Activated CD4-positive, alpha-beta T cell treated with anti-CD3 and anti-CD28 coated beads, Interleukin-2, amount 50 U/mL, for 1 hour (primary cell): ENCODE data around the gene STARD13.
"Not testable (repeated sequence)": the region's sequence is repeated elsewhere in the genome, so short reads cannot be mapped to it uniquely, and the experiment has no call there.

Source experiments
- DNase-seq: peaks from one replicate; pipeline ENCODE4 v3.0.0-alpha.2; 2020

The STARD13 gene

DNA sequence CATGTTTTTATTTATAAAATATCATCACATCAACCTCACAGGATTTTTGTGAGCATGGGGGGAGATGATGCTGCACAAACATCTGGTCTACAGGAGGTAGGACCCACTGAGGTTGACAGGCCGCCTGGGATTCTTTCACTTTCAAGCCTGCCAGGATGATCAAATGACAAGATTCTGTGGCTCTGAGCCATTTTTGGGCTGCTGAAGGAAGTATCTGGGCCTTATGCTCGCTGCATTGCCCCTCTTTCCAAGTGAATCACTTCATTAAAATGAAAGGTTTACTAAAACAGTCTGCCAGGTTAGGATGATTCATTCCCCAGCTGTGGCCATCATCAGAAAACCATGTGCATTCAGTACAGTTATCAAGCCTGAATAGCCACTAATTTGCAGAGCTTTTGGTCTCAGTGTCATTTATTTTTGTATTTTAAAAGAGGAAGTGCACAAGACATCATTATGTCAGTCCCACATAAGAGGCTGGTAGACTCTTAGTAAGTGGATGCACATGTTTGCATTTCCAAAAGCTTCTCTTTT is 34.4 kb downstream of the STARD13 start:
- no peak for DNase-seq

- DNase-seq = no peak
These were observed 34.9 kb downstream of the STARD13 start for GRCh38 chr13:33250609-33251008.

- DNase-seq = no peak
These were observed 35.7 kb downstream of the STARD13 start for GRCh38 chr13:33249894-33250293.

DNA sequence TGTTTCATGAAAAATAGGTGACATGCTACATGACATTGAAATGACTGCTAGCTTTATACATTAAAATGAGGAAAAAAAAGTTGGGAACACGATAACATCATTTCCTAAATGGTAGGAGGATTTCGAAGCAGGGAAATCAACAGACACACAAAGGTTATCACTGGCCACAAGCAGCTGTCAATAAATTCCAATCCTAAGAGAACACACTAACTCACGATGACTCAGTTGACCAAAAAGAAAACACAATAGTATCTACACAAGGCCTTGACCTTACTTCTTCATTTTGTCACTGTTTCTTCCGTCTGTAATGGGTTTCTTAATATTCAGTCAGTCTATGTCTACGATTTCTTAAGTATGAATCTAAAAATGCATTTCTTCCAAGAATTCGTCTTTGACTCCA is 36.5 kb downstream of the STARD13 start:
- no peak for DNase-seq

- no peak for DNase-seq
These were observed 39.9 kb downstream of the STARD13 start for GRCh38 chr13:33245505-33246158.

GRCh38 chr13:33244907-33245287 is 40.7 kb downstream of the STARD13 start:
- DNase-seq = no peak

DNA sequence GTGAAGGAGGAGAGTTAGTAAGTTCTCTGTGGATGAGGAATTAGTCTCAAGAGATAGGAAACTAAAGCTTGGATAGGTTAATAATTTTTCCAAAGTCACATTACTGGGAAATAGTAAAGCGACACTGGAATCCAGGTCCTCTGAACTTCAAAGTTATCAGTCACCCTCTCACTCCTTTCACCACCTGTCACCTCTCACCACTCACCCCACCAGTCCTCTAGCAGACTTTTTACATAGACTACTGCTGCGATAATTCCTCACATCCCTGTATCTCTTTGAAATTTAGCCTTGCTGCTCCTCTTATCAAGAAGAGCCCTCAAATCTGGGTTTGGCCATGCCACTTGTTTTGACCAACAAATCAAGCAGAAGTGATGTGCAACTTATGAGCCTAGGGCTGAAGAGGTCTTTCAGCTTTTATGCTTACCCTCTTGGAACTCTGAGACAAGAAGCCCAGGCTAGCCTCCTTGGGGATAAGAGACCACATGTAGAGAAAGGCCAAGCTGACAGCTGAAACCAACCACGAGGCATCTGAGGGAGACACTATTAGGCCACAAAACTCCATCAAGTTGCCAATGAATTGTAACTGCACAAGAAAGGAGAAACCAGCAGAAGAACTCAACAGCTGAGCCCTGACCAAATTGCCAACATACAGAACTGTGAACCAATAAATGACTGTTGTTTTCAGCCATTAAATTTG is 41.2 kb downstream of the STARD13 start:
- no peak for DNase-seq

- DNase-seq = no peak
These were observed 42.5 kb downstream of the STARD13 start for GRCh38 chr13:33242984-33243617.

DNA sequence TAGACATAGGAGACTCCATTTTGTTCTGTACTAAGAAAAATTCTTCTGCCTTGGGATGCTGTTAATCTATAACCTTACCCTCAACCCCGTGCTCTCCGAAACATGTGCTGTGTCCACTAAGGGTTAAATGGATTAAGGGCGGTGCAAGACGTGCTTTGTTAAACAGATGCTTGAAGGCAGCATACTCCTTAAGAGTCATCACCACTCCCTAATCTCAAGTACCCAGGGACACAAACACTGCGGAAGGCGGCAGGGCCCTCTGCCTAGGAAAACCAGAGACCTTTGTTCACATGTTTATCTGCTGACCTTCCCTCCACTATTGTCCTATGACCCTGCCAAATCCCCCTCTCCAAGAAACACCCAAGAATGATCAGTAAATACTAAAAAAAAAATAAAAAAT is 43.2 kb downstream of the STARD13 start:
- DNase-seq = not testable (repeated sequence)

- DNase-seq = no peak
These were observed 49.5 kb downstream of the STARD13 start for GRCh38 chr13:33236021-33236420.

DNA sequence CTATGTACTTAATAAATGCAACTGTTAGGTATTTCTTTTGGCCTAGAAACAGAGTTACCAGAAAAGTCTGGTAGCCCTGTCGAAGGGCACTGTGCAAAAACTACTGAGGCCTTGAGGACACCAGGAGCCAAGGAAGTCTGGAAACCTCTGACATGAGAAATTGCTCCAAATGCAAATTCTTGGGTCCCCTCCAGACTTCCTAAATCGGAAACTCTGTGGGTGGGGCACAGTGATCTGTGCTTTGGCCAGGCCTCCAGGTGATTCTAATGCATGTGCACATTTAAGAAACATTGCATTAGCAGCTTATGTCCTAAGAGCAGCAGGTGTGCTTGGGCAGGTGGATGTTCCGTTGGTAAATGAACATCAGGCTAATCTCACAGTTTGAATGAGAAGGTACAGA is 50.0 kb downstream of the STARD13 start:
- no peak for DNase-seq

- DNase-seq = no peak
These were observed 50.5 kb downstream of the STARD13 start for GRCh38 chr13:33235078-33235477.

GRCh38 chr13:33233547-33233946 is 52.0 kb downstream of the STARD13 start:
- no peak for DNase-seq

DNA sequence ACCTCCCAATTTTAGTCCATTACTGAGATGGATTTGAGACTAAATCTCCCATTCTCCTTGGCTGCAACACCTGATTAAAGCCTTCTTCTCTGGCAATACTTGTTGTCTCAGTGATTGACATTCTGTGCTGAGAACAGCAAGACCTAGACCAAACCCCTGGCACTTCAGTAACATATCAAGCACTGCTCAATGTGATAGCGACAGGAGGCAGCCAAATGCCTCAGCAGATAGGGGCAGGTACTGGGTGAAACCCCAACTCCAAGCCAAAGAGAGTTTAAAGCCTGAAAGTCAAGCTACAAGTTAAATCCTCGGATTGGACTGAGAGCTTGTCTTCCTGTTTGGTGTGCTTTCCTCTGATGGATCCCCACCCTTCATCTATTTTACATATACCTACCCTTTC is 52.7 kb downstream of the STARD13 start:
- DNase-seq = no peak

DNA sequence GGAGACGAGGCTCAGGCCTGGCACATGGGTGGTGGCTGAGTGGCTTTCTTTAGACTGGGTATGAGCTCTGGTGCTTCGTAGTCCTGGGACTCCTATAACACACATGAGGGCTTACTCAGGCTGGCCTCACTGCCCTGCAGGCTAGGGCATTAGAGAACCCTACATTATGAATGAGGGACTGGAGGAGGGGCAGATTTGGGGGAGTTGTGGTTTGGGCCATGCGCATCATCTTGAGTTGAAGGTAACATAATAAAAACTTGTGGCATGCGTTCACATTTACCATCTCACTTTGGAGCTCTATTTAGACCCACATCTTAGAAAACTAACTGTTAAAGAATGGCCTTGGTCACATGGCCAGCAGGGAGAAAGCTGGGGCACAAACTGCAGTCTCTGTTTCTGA is 54.2 kb downstream of the STARD13 start:
- no peak for DNase-seq

DNA sequence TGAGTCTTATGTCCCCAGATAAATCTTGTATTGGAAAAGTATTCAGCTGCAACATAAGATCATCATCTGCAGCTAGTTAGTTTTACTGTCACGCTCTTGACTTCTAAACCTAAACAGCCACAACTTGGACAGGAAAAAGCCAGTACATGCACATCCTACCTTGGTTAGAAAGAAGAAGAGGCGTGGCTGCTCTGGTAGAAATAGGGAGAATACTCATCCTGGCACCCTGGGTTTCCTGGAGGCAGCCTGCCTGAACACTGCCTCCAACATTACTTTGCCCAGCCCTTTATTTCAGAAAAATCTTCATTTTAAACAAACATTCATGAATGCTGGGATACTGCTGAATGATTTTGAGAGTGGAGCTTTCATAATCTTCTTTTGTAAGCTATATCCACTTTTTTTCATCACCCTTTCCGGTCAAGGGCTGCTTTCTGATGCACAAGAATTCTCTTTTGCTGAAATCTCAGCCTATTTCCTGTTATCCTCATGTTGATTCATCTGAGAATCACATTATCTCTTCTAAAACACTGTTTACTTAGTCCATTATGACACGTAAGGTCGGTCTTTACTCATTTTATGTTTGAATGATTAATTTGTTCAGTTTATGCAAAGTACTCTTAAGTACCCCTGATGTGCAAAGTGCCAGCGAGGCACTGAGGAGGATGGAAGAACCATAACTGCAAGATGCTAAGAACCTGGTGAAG is 55.2 kb downstream of the STARD13 start:
- DNase-seq = no peak

DNA sequence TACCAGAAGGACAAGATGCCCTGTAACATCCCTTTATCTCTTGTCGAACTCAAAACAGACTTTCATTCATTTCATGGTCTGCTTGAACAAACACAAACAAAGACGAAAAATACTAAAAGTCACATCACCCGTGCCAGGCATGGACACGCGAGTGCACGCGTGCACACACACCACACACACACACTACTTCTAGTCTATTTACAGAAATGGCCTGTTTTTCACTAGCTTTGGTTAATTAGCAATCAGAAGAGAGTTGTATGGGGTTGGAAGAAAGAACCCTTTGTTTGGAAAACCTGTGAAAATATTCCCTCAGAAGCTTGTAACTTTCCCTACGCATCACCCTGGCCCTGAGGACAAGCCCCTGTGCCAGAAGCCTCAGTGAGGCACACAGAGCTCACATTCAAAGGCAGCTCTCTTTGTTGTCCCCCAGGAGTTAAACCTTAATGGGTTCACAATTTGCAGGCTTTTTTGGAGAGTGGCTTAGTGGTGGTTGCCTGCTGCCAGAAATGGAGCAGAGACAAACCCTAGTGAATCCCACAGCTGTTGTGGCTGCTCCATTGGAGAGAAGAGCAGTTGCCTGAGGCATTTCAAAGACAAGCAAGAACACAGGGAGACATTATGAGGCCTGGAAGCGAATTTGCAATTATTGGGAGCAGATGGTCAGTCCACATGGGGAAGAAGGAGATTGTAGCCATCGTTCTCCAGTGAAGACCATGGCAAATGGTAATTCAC is 55.9 kb downstream of the STARD13 start:
- DNase-seq = no peak

GRCh38 chr13:33228648-33229445 is 56.7 kb downstream of the STARD13 start:
- DNase-seq = no peak

- no peak for DNase-seq
These were observed 57.5 kb downstream of the STARD13 start for GRCh38 chr13:33227927-33228647.

- no peak for DNase-seq
These were observed 60.9 kb downstream of the STARD13 start for GRCh38 chr13:33224686-33225085.

DNA sequence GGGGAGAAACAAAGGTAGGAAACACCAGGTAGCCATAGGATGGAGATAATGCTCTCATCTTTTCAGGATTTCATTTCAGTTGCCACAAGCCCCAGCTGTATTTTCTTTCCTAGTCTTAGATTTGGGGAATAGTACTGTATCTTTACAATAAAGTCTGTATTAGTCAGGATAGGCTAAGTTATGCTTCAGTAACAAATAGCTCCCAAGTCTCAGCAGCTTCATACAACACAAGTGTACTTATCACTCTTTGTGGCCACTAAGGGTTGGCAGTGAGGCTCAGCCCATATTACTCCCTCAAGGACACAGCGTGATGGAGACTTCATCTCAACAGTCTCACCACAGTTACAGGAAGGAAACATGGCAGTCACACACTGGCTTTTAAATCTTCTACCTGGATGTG is 61.4 kb downstream of the STARD13 start:
- no peak for DNase-seq
